HFFc6 (cell line): Measurements from ENCODE around the gene PRPF19. TPM values are rescaled to one million over a fixed set of nuclear protein-coding genes. Genes with fewer than 3 reads are reported as not detected.

Experiments used
- DNase-seq: peaks from one replicate; pipeline ENCODE4 v3.0.0-alpha.2; 2018
- H3K27ac Mint-ChIP-seq: 2 replicates; pipeline ENCODE4 v1.8.0; 2020; ENCODE audit warnings: mild to moderate bottlenecking, mixed read lengths
- H3K27me3 Mint-ChIP-seq: 2 replicates; pipeline ENCODE4 v1.8.0; 2021; ENCODE audit warnings: mild to moderate bottlenecking, moderate library complexity, mixed read lengths; ENCODE audit not compliant: insufficient read depth
- H3K36me3 Mint-ChIP-seq: 2 replicates; pipeline ENCODE4 v1.8.0; 2021; ENCODE audit warnings: low read depth, mixed read lengths
- H3K4me1 Mint-ChIP-seq: 2 replicates; pipeline ENCODE4 v1.8.0; 2020; ENCODE audit warnings: low read depth, mixed read lengths
- H3K4me3 Mint-ChIP-seq: 2 replicates; pipeline ENCODE4 v1.8.0; 2020; ENCODE audit warnings: mild to moderate bottlenecking, moderate library complexity, mixed read lengths
- H3K9me3 Mint-ChIP-seq: 2 replicates; pipeline ENCODE4 v1.8.0; 2020; ENCODE audit warnings: mild to moderate bottlenecking, mixed read lengths
- total RNA-seq, 6 experiments: library from RNA; stranded (reverse); fragmentation: NEBNext Ultra II Directional; extraction: Animal tissue kit (Norgen Biotek cat#: 25700); gene quantifications; 2 replicates in 1 of 6; 3 replicates in 5 of 6; pipeline ENCODE4 v1.2.3, GENCODE V29; 2021
- TF ChIP-seq, protein P1 (sequence below): fragments of 200-600 bp; sonication (generic); IDR thresholded peaks from 2 replicates; pipeline ENCODE4 v1.5.0; 2021; ENCODE audit warnings: antibody characterized with exemption, mild to moderate bottlenecking

The PRPF19 gene
- total RNA-seq, 6 experiments from 2014 or later: 72.5 to 95.1 (median 89.4) TPM

DNA sequence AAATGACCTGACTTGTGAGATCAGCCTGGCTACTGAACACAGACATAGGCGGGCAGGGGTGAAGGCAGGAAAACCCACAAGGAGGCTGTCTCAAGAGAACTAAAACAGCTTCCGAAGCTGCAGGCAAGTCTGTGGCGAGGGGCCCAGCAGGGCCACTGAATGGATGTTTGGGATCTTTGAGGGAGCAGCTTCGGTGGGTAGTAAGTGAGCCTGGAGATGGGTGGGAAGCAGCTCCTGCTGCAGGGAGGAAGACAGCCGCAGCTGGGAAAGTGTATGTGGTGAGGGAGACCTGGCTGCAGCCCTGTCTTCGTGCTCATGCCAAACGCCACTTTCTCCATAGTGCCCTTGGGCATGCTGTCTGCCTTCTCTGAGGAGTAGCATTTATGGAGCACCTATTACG lies 61.0 kb downstream of the PRPF19 start:
- Mint-ChIP-seq H3K27ac (peak overlapping the region; percentile 57), H3K9me3 (no peaks in the 10 kb centered on the region), H3K36me3 (peaks cover 6% of the 10 kb centered on the region), H3K4me3 (peak overlapping the region; percentile 97; the same call in 1 of the 2 replicates), H3K27me3 (peaks cover 2% of the 10 kb centered on the region), H3K4me1 (peaks cover 42% of the 10 kb centered on the region)
- no peak for DNase-seq
- TF ChIP-seq, protein P1, sequence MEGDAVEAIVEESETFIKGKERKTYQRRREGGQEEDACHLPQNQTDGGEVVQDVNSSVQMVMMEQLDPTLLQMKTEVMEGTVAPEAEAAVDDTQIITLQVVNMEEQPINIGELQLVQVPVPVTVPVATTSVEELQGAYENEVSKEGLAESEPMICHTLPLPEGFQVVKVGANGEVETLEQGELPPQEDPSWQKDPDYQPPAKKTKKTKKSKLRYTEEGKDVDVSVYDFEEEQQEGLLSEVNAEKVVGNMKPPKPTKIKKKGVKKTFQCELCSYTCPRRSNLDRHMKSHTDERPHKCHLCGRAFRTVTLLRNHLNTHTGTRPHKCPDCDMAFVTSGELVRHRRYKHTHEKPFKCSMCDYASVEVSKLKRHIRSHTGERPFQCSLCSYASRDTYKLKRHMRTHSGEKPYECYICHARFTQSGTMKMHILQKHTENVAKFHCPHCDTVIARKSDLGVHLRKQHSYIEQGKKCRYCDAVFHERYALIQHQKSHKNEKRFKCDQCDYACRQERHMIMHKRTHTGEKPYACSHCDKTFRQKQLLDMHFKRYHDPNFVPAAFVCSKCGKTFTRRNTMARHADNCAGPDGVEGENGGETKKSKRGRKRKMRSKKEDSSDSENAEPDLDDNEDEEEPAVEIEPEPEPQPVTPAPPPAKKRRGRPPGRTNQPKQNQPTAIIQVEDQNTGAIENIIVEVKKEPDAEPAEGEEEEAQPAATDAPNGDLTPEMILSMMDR: no peak

DNA sequence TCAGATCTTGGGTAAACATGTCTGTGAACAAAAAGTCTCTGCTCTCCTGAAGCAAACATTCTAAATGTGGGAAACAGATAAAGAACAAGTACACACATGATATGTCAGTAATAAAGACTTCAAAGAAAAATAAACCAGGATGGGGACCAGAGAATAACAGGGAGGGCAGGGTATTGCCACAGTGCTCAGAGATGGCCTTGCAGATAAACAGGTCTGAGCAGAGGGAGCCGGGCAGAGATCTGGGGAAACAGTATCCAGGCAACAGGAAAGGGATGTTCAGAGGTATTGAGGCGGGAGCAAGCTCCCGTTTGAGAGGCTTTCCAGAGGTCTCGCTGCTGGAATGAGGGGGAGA lies 61.5 kb downstream of the PRPF19 start:
- Mint-ChIP-seq H3K27me3 (peaks cover 2% of the 10 kb centered on the region), H3K27ac (peak overlapping the region; percentile 57), H3K9me3 (no peaks in the 10 kb centered on the region), H3K4me1 (peaks cover 45% of the 10 kb centered on the region), H3K4me3 (peak overlapping the region; percentile 97), H3K36me3 (peaks cover 6% of the 10 kb centered on the region)
- DNase-seq: no peak
- TF ChIP-seq, protein P1: no peak

DNA sequence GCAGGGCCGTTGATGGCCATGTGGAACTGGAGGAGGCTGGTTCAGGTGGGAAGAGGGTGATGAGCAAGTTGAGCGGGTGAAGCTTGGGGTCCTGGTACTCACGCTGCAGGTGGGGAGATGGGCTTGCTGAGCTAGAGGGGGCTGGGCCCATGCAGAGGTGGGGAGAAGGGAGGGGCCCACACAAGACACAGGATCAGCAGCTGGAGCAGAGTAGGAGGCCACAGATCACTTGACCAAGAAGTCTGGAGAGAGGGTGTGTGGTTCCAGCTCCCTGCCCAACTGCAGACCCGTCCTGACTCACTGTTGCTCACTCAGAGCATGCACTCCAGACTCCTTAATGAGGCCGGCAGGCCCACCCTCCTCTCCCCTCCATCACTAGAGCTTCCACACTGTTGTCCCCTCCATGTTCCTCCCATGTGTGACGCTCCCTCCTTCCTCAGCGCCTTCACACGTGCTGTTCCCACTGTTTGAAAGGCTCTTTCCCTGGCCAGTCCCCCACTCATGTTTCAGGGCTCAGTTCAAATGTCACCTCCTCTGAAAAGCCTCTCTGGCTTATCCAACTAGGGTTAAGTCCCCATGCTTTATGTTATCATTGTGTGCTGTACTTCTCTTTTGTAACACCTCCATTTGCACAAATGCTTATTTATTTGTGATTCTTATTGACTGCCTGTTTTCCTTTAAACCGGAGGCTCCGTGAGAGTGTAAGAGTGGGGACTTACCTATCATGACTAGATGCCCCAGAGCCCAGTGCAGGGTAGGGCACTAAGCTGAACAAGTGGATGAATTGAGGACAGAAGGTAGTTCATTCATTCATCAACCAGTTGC lies 62.1 kb downstream of the PRPF19 start:
- peaks cover 5% of the 10 kb centered on the region for H3K27me3 Mint-ChIP-seq
- H3K27ac Mint-ChIP-seq: peak overlapping the region; percentile 57
- H3K4me1 Mint-ChIP-seq: peaks cover 45% of the 10 kb centered on the region
- peak overlapping the region; percentile 97 for H3K4me3 Mint-ChIP-seq
- TF ChIP-seq, protein P1: no peak
- DNase-seq: no peak
- H3K36me3 Mint-ChIP-seq: peaks cover 6% of the 10 kb centered on the region
- H3K9me3 Mint-ChIP-seq: no peaks in the 10 kb centered on the region

DNA sequence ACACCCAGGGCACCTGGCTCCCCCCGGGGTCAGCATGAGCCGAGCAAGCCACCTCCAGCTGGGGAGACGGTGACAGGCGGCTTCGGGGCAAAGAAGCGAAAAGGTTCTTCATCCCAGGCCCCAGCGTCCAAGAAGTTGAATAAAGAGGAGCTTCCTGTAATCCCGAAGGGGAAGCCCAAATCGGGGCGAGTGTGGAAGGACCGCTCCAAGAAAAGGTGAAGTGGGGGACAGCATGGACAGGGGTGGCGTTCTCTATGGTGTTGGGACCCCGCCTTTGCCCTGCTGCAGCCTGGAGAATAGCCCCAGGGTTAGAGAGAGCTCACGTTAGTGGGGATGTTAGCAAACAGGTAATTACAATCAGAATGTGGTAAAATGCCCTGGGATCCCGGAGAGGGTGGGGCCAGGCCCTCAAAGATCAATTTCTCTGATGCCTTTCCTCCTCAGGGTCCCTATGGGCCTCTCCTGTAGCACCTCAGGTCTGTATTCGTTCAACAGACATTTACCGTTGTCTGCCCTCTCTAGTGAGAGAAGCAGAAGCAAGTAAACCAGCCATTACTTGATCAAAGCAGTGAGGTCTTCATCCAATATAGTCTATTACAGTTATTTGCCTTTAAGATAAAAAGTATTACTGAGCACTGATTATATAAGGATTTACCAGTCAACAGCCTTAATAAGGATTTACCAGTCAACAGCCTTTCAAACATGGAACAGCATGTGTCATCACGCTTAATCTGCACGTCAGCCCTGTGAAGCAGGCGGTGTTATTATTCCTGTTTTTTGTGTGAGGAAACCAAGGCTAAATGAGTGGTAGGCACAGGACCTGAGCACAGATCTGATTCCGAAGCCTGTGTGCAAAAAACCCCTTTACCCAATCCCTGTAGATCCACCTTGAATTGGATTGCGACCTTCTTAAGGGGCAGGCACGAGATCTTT lies 63.5 kb downstream of the PRPF19 start:
- Mint-ChIP-seq H3K27me3 (peaks cover 6% of the 10 kb centered on the region; the same call in 1 of the 2 replicates), H3K9me3 (no peaks in the 10 kb centered on the region), H3K27ac (peak overlapping the region; percentile 86), H3K36me3 (peaks cover 6% of the 10 kb centered on the region), H3K4me1 (peaks cover 45% of the 10 kb centered on the region), H3K4me3 (peak overlapping the region; percentile 97)
- TF ChIP-seq, protein P1: no peak
- no peak for DNase-seq

DNA sequence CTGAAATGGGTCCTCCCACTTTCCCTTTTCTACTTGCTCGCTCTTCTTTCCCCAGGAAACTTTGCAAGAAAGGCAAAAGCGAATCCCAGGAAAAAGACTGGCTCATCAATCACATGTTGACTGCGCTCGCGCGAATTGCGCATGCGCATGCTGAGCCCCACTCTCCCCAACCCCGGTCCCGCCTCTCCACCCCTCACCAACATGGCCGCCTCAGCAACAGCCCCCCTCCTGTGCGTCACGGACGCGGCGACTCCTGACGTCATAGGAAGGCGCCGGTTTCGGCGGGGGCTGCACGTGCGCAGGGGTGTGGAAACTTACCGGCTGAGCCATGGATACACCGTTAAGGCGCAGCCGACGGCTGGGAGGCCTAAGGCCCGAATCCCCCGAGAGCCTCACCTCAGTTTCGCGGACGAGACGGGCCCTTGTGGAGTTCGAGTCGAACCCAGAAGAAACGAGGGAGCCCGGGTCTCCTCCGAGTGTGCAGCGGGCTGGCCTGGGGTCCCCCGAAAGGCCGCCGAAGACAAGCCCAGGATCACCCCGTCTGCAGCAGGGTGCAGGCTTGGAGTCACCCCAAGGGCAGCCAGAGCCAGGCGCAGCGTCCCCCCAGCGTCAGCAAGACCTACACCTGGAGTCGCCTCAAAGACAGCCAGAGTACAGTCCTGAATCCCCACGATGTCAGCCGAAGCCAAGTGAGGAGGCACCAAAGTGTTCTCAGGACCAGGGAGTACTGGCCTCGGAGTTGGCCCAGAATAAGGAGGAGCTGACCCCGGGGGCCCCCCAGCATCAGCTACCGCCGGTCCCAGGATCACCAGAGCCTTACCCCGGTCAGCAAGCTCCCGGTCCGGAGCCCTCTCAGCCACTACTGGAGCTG lies 64.4 kb downstream of the PRPF19 start, which contains the start of gene CCDC86:
Gene CCDC86, plus strand, starts transcription at position 317 of the 871 bp plus-strand sequence. Its CDS starts 12 bp downstream, at position 329.
- TF ChIP-seq, protein P1: no peak
- Mint-ChIP-seq H3K4me3 (peak within 1 kb of the TSS; percentile 97), H3K4me1 (peaks cover 49% of the 10 kb centered on the region)

More for the DNA sequence above, 64.4 kb downstream of the PRPF19 start, which contains the start of gene CCDC86:
- H3K27ac Mint-ChIP-seq: peak within 1 kb of the TSS; percentile 86
- peaks cover 6% of the 10 kb centered on the region for H3K36me3 Mint-ChIP-seq
- H3K9me3 Mint-ChIP-seq: no peaks in the 10 kb centered on the region
- peak; percentile 94 for DNase-seq
- peaks cover 13% of the 10 kb centered on the region; the same call in 1 of the 2 replicates for H3K27me3 Mint-ChIP-seq
